ENCODE measurements around the gene COL28A1.
"Not testable (repeated sequence)": the region's sequence is repeated elsewhere in the genome, so short reads cannot be mapped to it uniquely, and the experiment has no call there.

The COL28A1 gene

GRCh38 chr7:7416031-7416858 is 119.4 kb downstream of the COL28A1 start:
- DNase-seq (ENCODE audit: low read depth): no peak

DNA sequence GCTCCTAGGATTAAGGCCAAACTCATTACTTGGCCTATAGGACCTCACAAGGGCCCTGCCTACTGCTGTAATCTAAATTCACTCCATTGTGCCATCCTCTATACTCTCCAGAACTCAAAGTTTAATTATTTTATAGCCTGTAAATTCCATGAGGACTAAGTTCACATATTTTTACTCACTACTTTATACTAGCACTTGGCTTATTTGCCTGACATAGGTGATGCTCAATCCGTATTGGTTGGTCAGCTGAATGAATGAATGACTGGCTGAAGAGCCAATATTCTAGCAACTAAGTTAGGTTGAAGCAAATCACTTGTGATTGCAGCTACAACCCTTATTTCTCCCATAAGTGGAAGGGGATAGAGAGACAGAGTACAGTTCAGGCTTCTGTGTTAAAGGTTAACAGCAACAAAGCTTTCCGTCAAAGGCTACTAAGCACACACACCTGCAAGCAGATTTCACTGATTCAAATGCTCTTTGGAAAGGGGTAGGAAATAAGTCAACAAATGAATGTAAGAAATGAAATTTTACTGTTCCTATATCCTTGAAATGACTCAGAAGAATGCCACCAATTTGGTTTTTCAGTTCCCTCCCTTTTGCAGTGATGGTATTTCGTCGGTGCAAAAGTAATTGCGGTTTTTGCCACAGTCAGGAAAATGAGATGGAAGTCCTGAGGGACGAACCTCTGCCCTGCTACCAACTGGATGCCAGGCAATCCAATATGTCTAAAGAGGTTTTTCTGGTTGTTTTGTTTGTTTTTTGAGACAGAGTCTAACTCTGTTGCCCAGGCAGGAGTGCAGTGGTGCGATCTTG is 120.7 kb downstream of the COL28A1 start:
- DNase-seq (ENCODE audit: low read depth): no peak

GRCh38 chr7:7408001-7408770 is 127.5 kb downstream of the COL28A1 start:
- no peak for DNase-seq (ENCODE audit: low read depth)

GRCh38 chr7:7405461-7405860 is 130.2 kb downstream of the COL28A1 start:
- no peak for DNase-seq (ENCODE audit: low read depth)

GRCh38 chr7:7399707-7400106 is 136.0 kb downstream of the COL28A1 start:
- DNase-seq (ENCODE audit: low read depth): no peak

DNA sequence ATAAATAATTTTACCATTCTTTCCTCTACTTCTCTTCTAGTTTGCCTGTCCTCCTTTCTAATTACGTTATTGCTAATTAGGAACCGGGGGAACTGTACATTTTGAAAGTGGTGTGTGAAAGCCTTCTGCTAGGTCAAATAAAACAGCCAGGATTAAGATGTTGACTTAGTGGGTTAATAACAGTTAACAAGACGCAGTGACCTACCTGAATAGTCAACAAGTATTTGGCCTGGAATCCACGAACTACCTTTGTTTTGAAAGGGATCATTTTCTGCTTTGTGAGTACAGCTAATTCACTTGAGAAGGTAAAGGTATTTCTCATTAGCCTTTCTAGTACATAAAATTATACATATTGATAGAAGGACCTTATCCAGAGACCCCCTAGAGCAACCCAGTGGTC is 139.9 kb downstream of the COL28A1 start:
- no peak for DNase-seq (ENCODE audit: low read depth)

DNA sequence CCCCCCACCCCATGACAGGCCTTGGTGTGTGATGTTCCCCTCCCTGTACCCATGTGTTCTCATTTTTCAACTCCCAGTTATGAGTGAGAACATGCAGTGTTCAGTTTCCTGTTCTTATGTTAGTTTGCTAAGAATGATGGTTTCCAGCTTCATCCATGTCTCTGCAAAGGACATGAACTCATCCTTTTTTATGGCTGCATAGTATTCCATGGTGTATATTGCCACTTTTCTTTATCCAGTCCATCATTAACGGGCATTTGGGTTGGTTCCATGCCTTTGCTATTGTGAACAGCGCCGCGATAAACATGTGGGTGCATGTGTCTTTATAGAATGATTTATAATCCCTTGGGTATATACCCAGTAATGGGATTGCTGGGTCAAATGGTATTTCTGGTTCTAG is 147.5 kb downstream of the COL28A1 start:
- not testable (repeated sequence) for DNase-seq (ENCODE audit: low read depth)

DNA sequence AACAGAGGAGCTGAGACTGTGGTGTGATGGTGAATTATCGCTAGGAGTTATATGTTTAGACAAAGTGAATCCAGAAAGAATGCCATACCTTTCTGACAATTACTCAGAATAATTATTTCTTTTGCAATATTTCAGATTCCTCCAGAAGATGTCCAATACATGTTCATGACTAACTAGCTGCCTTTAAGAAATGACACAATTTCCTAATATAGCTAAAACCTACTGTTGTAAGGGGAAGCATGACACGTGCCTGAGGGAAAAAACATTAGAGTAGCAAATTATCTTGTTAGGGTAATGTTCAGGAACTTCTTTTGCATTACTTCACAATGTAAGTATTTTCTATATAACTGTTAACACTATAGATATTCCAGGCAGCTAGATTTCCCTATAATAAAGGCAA is 150.3 kb downstream of the COL28A1 start:
- DNase-seq (ENCODE audit: low read depth): no peak

DNA sequence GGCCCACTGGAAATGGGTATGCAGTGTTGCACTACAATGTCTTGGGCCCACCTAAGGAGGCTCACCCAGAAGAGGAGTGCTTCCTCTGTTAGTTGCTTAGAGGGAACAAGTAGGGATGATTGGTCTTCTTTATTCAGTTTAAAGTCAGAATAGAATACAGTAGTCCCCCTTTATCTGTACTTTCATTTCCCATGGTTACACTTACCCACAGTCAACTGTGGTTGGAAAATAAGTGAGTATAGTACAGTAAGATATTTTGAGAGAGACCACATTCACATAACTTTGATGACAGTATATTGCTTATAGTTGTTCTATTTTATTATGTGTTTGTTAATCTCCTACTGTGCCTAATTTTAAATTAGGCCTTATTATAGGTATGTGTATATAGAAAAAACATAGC is 151.4 kb downstream of the COL28A1 start:
- no peak for DNase-seq (ENCODE audit: low read depth)

DNA sequence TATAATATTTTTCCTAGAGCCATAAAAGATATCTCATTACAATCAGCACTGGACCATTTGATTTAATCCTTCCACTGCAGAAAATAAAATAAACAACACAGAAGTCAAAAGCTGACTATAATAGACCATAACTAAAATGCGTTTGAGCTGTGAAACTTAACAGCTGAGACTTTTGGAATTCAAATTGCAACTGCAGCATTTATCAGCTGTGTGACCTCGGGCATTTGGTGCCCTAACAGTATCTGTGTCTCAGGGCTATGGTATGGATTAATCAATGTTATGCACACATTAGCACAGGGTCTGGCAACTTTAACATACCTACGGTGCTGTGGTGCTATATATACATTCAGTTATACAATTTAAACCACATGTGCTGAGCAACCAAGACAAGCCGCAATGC is 160.1 kb downstream of the COL28A1 start:
- DNase-seq (ENCODE audit: low read depth): no peak

DNA sequence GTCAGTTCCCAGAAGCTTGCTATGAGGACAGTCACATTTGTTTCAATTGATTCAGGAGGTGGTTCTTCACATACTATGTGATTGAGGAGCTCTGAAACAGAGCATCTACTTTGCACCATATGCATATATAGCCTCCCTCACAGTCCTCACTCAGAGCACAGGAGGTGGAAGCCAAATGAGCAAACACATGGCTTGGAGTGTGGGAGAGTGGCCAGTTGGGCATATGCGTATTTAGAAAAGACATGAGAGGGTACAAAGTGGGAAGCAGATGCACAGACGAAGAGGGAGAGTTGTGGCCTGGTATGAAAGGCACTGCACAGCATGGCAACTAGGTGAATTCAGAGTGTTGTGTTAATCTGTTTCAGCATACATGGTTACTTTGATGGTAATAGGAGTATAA is 165.6 kb downstream of the COL28A1 start:
- DNase-seq (ENCODE audit: low read depth): no peak

DNA sequence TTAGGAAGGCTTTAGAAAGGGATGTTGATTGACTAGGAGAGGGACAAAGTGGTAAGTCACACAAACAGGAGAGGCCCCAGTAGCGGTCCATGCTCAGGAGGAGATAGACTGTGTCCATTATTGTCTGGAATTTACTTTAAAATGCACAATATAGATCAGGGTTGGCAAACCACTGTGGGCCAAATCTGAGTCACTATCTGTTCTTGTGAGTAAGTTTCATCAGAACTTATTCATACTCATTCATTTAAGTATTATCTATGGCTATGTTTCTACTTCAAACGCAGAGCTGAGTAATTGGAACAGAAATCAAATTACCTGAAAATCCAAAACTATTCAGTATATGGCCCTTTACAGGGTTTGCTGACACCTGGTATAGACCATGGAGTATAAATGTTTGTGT is 166.5 kb downstream of the COL28A1 start:
- no peak for DNase-seq (ENCODE audit: low read depth)

- DNase-seq (ENCODE audit: low read depth): no peak
These were observed 181.0 kb downstream of the COL28A1 start for GRCh38 chr7:7354674-7355073.

DNA sequence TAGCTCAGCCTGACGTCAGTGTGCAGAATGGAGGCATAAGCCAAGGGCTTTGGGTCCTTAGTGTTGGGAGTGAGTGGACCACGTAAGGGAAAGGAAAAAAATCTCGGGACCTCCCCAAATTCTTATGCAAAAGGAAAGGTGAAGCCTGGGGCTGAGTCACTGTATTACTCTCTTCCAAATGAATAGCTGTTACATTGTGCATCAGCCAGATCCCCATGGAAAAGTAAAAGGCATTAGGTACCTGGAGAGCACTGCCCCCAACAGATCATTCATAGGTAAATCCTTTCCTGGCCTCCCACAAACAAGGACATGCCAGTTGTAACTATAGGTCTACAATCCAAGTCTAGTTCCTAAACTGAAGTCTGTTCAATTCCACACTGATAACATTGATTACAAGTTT is 182.8 kb downstream of the COL28A1 start:
- DNase-seq (ENCODE audit: low read depth): no peak

GRCh38 chr7:7351832-7352231 is 183.8 kb downstream of the COL28A1 start:
- DNase-seq (ENCODE audit: low read depth): no peak

DNA sequence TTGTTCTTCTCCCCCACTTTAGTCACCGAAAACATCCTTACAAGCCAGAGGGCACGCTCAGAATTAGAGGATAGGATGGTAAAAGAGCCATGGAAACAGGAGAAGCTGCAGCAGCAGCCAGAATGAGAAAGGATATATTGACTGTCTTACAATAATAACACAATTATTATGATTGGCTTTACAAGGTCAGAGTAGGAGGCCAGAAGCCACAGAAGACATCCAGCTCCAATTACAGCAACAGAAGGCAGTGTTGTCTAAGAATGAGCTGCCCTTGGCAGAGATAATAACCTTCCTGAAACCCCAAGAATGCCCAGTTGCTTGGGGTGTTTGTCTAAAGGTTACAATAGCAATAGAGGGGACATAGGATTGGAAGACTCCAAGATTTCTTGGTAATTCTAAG is 184.5 kb downstream of the COL28A1 start:
- DNase-seq (ENCODE audit: low read depth): peak; percentile 23

- no peak for DNase-seq (ENCODE audit: low read depth)
These were observed 186.5 kb downstream of the COL28A1 start for GRCh38 chr7:7349156-7349555.

- no peak for DNase-seq (ENCODE audit: low read depth)
These were observed 188.6 kb downstream of the COL28A1 start for GRCh38 chr7:7347045-7347444.

DNA sequence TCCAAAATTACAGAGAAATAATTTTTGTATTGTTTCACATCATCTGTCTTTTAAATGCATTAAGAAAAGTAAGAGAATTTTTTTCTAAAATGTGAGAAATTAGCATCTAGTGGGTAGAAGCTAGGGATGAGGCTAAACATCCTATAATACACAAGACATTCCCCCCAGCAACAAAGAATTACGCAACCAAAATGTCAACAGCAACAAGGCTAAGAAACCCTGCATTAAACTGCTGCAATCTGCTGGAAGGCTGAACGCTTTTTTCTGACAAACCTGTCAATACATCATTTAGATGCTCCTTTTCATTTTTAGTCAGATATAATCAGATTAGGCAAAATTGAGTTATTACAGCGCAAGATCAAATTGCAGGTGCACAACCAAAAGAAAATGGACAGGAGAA is 191.1 kb downstream of the COL28A1 start:
- DNase-seq (ENCODE audit: low read depth): no peak

GRCh38 chr7:7335909-7336308 is 199.8 kb downstream of the COL28A1 start:
- DNase-seq (ENCODE audit: low read depth): no peak

DNA sequence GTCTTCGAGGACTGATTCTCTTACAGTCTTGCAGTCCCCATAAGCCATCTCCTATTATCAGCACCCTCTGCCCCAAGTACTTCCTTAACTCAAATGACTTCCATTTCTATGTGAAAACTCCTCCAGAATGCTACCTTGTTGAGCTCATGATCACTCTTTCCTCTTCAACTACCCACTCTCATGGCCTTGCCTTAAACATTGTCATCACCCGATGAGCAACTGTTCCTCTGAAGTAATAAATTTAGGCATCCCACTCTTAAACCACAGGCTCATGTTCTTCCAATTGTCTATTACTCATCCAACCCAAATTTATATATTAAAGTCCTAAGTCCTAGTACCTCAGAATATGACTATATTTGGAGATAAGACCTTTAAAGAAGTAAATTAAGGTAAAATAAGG is 200.5 kb downstream of the COL28A1 start:
- no peak for DNase-seq (ENCODE audit: low read depth)

- DNase-seq (ENCODE audit: low read depth): no peak
These were observed 202.1 kb downstream of the COL28A1 start for GRCh38 chr7:7333610-7334009.

GRCh38 chr7:7331523-7331922 is 204.2 kb downstream of the COL28A1 start:
- no peak for DNase-seq (ENCODE audit: low read depth)
